PC-9 (cell line): ENCODE results near the gene ITGB8.

Experiments
- EZH2 ChIP-seq: fragments of 200-600 bp; sonication (generic); IDR thresholded peaks from 2 replicates; pipeline ENCODE4 v1.8.0; 2017; ENCODE audit warnings: antibody characterized with exemption, low read depth
- TF ChIP-seq, protein P1 (sequence below): fragments of 200-600 bp; sonication (generic); conservative IDR thresholded peaks from 2 replicates; pipeline ENCODE4 v1.6.1; 2017; ENCODE audit warnings: mixed run types, antibody characterized with exemption, mild to moderate bottlenecking, moderate library complexity

DNA sequence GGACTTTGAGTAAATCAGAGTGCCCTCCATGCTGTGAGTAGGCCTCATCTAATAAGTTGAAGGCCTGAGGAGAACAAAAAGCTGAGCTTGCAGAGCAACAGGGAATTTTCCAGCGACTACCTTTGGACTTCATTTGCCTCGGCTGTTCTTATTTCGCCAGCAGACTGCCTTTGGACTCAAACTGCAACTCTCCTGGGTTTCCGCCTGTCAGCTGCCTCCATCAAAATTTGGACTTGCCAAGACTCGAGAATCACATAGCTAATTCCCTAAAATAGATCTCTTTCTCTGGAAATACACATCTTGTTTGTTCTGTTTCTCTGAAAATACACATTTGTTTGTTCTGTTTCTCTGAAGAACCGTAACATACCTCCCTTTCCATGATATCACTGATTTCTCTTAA lies 93.8 kb downstream of the ITGB8 start:
- TF ChIP-seq, protein P1, sequence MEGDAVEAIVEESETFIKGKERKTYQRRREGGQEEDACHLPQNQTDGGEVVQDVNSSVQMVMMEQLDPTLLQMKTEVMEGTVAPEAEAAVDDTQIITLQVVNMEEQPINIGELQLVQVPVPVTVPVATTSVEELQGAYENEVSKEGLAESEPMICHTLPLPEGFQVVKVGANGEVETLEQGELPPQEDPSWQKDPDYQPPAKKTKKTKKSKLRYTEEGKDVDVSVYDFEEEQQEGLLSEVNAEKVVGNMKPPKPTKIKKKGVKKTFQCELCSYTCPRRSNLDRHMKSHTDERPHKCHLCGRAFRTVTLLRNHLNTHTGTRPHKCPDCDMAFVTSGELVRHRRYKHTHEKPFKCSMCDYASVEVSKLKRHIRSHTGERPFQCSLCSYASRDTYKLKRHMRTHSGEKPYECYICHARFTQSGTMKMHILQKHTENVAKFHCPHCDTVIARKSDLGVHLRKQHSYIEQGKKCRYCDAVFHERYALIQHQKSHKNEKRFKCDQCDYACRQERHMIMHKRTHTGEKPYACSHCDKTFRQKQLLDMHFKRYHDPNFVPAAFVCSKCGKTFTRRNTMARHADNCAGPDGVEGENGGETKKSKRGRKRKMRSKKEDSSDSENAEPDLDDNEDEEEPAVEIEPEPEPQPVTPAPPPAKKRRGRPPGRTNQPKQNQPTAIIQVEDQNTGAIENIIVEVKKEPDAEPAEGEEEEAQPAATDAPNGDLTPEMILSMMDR = no peak
- TF ChIP-seq EZH2 = no peak
